ENCODE results near the gene STK32A. TPM values are rescaled to one million over a fixed set of nuclear protein-coding genes. Genes with fewer than 3 reads are reported as not detected.

STK32A gene
- total RNA-seq, 1 experiment from 2014 or later = 1.2 TPM

GRCh38 chr5:147377682-147378081 lies 142.9 kb downstream of the STK32A start:
- Histone ChIP-seq H3K4me3 (replicated peaks in 1 of 2; ENCODE audit: low read depth in 1 of 2, low read length in 2 of 2) (no peak overlapping the region), H3K9ac (ENCODE audit: low read length) (no peak overlapping the region), H3K27ac (ENCODE audit: low read depth, low read length) (no peak overlapping the region), H3K9me2 (ENCODE audit: insufficient read depth) (no peaks in the 10 kb centered on the region), H3K4me2 (ENCODE audit: low read length) (no peak overlapping the region), H3K4me1 (ENCODE audit: control insufficient read depth in 1 of 2, insufficient read depth in 2 of 2, low read length in 2 of 2) (peaks cover 0 to 3% of the 10 kb centered on the region in 2 experiments; a peak in 3 of 4 replicates), H3K36me3 (ENCODE audit: control insufficient read depth in 1 of 2, insufficient read depth in 2 of 2, low read length in 2 of 2) (no peaks in the 10 kb centered on the region), H2AFZ (ENCODE audit: low read depth, low read length, poor library complexity, severe bottlenecking) (no peak overlapping the region), H3K27me3 (ENCODE audit: insufficient read depth, low read length) (no peaks in the 10 kb centered on the region), H4K20me1 (ENCODE audit: insufficient read depth) (no peaks in the 10 kb centered on the region), H3K79me2 (ENCODE audit: insufficient read depth, low read length) (no peaks in the 10 kb centered on the region), H3K9me3 (ENCODE audit: control insufficient read depth in 1 of 2, insufficient read depth in 1 of 2, low read depth in 1 of 2, low read length in 2 of 2) (no peaks in the 10 kb centered on the region)
- intact Hi-C loops (cut with micrococcal nuclease) = no loop called here
- DNase-seq (ENCODE audit: low read depth, low spot score) (no peak), ATAC-seq (no peak)
- RAD21 ChIA-PET (ENCODE audit: low non-redundant PET in 1 of 2, low total read pairs in 2 of 2, uncharacterized antibody in 2 of 2, unreplicated experiment in 2 of 2) = no interaction called here
- POLR2A ChIA-PET = no interaction called here
- CTCF ChIA-PET = no interaction called here
- no peak for TF ChIP-seq YY1 (IDR thresholded peaks at IDR 0.05; ENCODE audit: extremely low read depth, insufficient replicate concordance, low read depth, low read length)
- TF ChIP-seq CEBPB (IDR thresholded peaks at IDR 0.05; ENCODE audit: low read depth) = no peak
- no peak for TF ChIP-seq ELF1 (IDR thresholded peaks at IDR 0.05; ENCODE audit: borderline replicate concordance, low read depth)
- TF ChIP-seq SP1 (IDR thresholded peaks at IDR 0.05; ENCODE audit: low read depth) = no peak
- no peak for TF ChIP-seq JUND (IDR thresholded peaks at IDR 0.05)
- no peak for TF ChIP-seq FOSL1 (IDR thresholded peaks at IDR 0.05; ENCODE audit: low read depth)
- no peak for TF ChIP-seq SIN3A (IDR thresholded peaks at IDR 0.05; ENCODE audit: low read depth)
- no peak for TF ChIP-seq MAX (IDR thresholded peaks at IDR 0.05)
- TF ChIP-seq EGR1 (IDR thresholded peaks at IDR 0.05; ENCODE audit: low read depth) = no peak
- no peak for TF ChIP-seq EZH2 (IDR thresholded peaks at IDR 0.05)
- TF ChIP-seq RAD21 (IDR thresholded peaks at IDR 0.05; ENCODE audit: low read depth) = no peak
- no TSS peak for BruUV-seq (replicated peaks)

GRCh38 chr5:147381555-147381954 lies 146.7 kb downstream of the STK32A start:
- ChIA-PET RAD21 (ENCODE audit: low non-redundant PET in 1 of 2, low total read pairs in 2 of 2, uncharacterized antibody in 2 of 2, unreplicated experiment in 2 of 2) (no interaction called here), CTCF (interaction anchor here (1.0 kb wide), 1 partner anchor 195 kb away, joined by 3 read pairs; no protein-coding TSS in a partner anchor), POLR2A (no interaction called here)
- BruUV-seq (replicated peaks) = no TSS peak
- Histone ChIP-seq H4K20me1 (ENCODE audit: insufficient read depth) (no peaks in the 10 kb centered on the region), H3K27me3 (ENCODE audit: insufficient read depth, low read length) (no peaks in the 10 kb centered on the region), H3K4me1 (ENCODE audit: control insufficient read depth in 1 of 2, insufficient read depth in 2 of 2, low read length in 2 of 2) (peaks cover 0 to 6% of the 10 kb centered on the region in 2 experiments; a peak in 3 of 4 replicates), H3K79me2 (ENCODE audit: insufficient read depth, low read length) (no peaks in the 10 kb centered on the region), H3K9me3 (ENCODE audit: control insufficient read depth in 1 of 2, insufficient read depth in 1 of 2, low read depth in 1 of 2, low read length in 2 of 2) (no peaks in the 10 kb centered on the region), H3K4me2 (ENCODE audit: low read length) (no peak overlapping the region), H3K4me3 (replicated peaks in 1 of 2; ENCODE audit: low read depth in 1 of 2, low read length in 2 of 2) (no peak overlapping the region), H3K36me3 (ENCODE audit: control insufficient read depth in 1 of 2, insufficient read depth in 2 of 2, low read length in 2 of 2) (no peaks in the 10 kb centered on the region), H3K27ac (ENCODE audit: low read depth, low read length) (no peak overlapping the region), H2AFZ (ENCODE audit: low read depth, low read length, poor library complexity, severe bottlenecking) (no peak overlapping the region), H3K9ac (ENCODE audit: low read length) (no peak overlapping the region), H3K9me2 (ENCODE audit: insufficient read depth) (no peaks in the 10 kb centered on the region)
- intact Hi-C loops (cut with micrococcal nuclease) = no loop called here
- DNase-seq (ENCODE audit: low read depth, low spot score) (no peak), ATAC-seq (no peak)
- TF ChIP-seq YY1 (IDR thresholded peaks at IDR 0.05; ENCODE audit: extremely low read depth, insufficient replicate concordance, low read depth, low read length) (no peak), REST (IDR thresholded peaks at IDR 0.05; ENCODE audit: low read depth) (no peak), MAX (IDR thresholded peaks at IDR 0.05) (no peak), ZFX (IDR thresholded peaks at IDR 0.05) (no peak), SIN3A (IDR thresholded peaks at IDR 0.05; ENCODE audit: low read depth) (no peak), POLR2AphosphoS5 (IDR thresholded peaks at IDR 0.05; ENCODE audit: low read depth, low read length) (no peak), EZH2phosphoT487 (IDR thresholded peaks at IDR 0.05; ENCODE audit: borderline replicate concordance) (no peak), EGR1 (IDR thresholded peaks at IDR 0.05; ENCODE audit: low read depth) (no peak)
- TF ChIP-seq, protein P1, sequence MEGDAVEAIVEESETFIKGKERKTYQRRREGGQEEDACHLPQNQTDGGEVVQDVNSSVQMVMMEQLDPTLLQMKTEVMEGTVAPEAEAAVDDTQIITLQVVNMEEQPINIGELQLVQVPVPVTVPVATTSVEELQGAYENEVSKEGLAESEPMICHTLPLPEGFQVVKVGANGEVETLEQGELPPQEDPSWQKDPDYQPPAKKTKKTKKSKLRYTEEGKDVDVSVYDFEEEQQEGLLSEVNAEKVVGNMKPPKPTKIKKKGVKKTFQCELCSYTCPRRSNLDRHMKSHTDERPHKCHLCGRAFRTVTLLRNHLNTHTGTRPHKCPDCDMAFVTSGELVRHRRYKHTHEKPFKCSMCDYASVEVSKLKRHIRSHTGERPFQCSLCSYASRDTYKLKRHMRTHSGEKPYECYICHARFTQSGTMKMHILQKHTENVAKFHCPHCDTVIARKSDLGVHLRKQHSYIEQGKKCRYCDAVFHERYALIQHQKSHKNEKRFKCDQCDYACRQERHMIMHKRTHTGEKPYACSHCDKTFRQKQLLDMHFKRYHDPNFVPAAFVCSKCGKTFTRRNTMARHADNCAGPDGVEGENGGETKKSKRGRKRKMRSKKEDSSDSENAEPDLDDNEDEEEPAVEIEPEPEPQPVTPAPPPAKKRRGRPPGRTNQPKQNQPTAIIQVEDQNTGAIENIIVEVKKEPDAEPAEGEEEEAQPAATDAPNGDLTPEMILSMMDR (IDR thresholded peaks at IDR 0.05 in 2 of 3, conservative IDR thresholded peaks at IDR 0.05 in 1 of 3; ENCODE audit: borderline replicate concordance in 1 of 3, insufficient read depth in 1 of 3, low read depth in 2 of 3, low read length in 2 of 3) = no peak
